ENCODE measurements around the gene CACNA1E. TPM values are rescaled to one million over a fixed set of nuclear protein-coding genes. Genes with fewer than 3 reads are reported as not detected.

CACNA1E gene
- total RNA-seq, 4 donors from 2014 or later, result 0.03 to 0.15 TPM; not detected in 2

DNA sequence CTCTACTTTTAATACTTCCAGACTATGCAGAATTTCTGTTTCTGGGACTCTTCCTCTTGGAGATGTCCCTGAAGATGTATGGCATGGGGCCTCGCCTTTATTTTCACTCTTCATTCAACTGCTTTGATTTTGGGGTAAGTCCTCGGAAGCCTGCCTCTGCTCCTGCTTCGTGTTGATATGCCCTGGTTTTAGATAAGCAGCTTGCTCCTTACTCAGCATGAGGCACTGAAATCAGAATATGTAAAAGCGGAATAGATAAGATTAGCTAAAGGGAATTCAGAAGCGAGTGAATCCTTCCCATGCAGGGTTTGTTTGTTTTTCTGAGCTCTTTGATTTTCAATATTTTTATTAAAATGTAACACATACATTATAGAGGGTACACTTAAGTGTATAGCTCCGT lies 234.7 kb downstream of the CACNA1E start:
- 64 to 75% methylated on average over 6 of the region's 6 CpGs for WGBS, 2 donors
- no peak for TF ChIP-seq POLR2A (IDR thresholded peaks at IDR 0.05)
- TF ChIP-seq, protein P1, sequence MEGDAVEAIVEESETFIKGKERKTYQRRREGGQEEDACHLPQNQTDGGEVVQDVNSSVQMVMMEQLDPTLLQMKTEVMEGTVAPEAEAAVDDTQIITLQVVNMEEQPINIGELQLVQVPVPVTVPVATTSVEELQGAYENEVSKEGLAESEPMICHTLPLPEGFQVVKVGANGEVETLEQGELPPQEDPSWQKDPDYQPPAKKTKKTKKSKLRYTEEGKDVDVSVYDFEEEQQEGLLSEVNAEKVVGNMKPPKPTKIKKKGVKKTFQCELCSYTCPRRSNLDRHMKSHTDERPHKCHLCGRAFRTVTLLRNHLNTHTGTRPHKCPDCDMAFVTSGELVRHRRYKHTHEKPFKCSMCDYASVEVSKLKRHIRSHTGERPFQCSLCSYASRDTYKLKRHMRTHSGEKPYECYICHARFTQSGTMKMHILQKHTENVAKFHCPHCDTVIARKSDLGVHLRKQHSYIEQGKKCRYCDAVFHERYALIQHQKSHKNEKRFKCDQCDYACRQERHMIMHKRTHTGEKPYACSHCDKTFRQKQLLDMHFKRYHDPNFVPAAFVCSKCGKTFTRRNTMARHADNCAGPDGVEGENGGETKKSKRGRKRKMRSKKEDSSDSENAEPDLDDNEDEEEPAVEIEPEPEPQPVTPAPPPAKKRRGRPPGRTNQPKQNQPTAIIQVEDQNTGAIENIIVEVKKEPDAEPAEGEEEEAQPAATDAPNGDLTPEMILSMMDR (IDR thresholded peaks at IDR 0.05), result no peak
- intact Hi-C loops (cut with DNase I; ENCODE audit: low total_unique reads), result no loop called here

GRCh38 chr1:181726320-181727012 lies 243.1 kb downstream of the CACNA1E start:
- no peak overlapping the region for H3K4me3 ChIP-seq (ENCODE audit: low read depth, poor library complexity, severe bottlenecking)
- no peak for DNase-seq (ENCODE audit: low spot score in 2 of 2)
- WGBS, 2 donors, result 47 to 55% methylated on average over 4 of the region's 4 CpGs
- intact Hi-C loops (cut with DNase I; ENCODE audit: low total_unique reads), result no loop called here
- TF ChIP-seq, protein P1 (IDR thresholded peaks at IDR 0.05), result no peak
- no peak for TF ChIP-seq POLR2A (IDR thresholded peaks at IDR 0.05)

More for the DNA sequence above, 234.7 kb downstream of the CACNA1E start:
- H3K4me3 ChIP-seq (ENCODE audit: low read depth, poor library complexity, severe bottlenecking), result no peak overlapping the region
- no peak for DNase-seq (ENCODE audit: low spot score in 2 of 2)

DNA sequence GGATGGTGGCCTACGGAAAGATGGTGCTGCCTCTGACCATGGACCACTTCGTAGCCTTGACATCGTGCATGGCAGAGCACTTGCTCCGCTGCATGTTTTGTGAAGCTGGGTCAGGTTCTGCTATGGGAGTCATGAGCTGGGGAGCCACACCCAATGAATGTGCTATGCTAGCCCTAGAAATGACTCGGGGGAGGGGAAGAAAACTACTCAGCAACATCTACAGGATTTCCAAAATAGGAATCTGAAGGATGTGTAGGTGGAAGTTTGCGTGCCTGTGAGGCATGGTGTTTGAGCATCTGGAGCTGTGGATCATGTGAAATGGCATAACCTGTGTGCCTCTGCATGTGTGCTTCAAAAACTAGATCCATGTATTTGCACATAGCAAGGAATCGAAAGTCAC lies 247.3 kb downstream of the CACNA1E start:
- WGBS, 2 donors, result 89 to 94% methylated on average over 7 of the region's 7 CpGs
- TF ChIP-seq, protein P1 (IDR thresholded peaks at IDR 0.05), result no peak
- no peak for TF ChIP-seq POLR2A (IDR thresholded peaks at IDR 0.05)
- intact Hi-C loops (cut with DNase I; ENCODE audit: low total_unique reads), result loop anchor here (5.0 kb wide), 1 partner anchor 207 kb away; no protein-coding TSS in a partner anchor
- no peak overlapping the region for H3K4me3 ChIP-seq (ENCODE audit: low read depth, poor library complexity, severe bottlenecking)
- no peak for DNase-seq (ENCODE audit: low spot score in 2 of 2)

- 95% methylated on average over 19 to 28 of the region's 31 CpGs for WGBS, 2 donors
- TF ChIP-seq POLR2A (IDR thresholded peaks at IDR 0.05), result no peak
- TF ChIP-seq, protein P1 (IDR thresholded peaks at IDR 0.05), result no peak
- DNase-seq (ENCODE audit: low spot score in 2 of 2), result no peak
- intact Hi-C loops (cut with DNase I; ENCODE audit: low total_unique reads), result loop anchor here (5.0 kb wide), 1 partner anchor 205 kb away; no protein-coding TSS in a partner anchor
- no peak overlapping the region for H3K4me3 ChIP-seq (ENCODE audit: low read depth, poor library complexity, severe bottlenecking)
Observed at GRCh38 chr1:181732218-181732990, 249.1 kb downstream of the CACNA1E start.

GRCh38 chr1:181733486-181733885 lies 250.2 kb downstream of the CACNA1E start:
- 91 to 98% methylated on average over 14 of the region's 14 CpGs for WGBS, 2 donors
- no peak for TF ChIP-seq POLR2A (IDR thresholded peaks at IDR 0.05)
- TF ChIP-seq, protein P1 (IDR thresholded peaks at IDR 0.05), result no peak
- H3K4me3 ChIP-seq (ENCODE audit: low read depth, poor library complexity, severe bottlenecking), result no peak overlapping the region
- no peak for DNase-seq (ENCODE audit: low spot score in 2 of 2)
- intact Hi-C loops (cut with DNase I; ENCODE audit: low total_unique reads), result loop anchor here (5.0 kb wide), 1 partner anchor 204 kb away; no protein-coding TSS in a partner anchor

Data from lower leg skin (tissue), 4 donors.